Gastroesophageal sphincter (tissue), 3 donors: ENCODE results near the gene CIAO3.

Experiments used
- CTCF ChIP-seq, 4 experiments: fragments of 200-600 bp in 2 of 4; fragments of 450-650 bp in 2 of 4; sonication (generic) in 1 of 4; IDR thresholded peaks; one replicate each; pipeline ENCODE4 v1.5.1; 2017 to 2019; ENCODE audit warnings: antibody characterized with exemption in 4 of 4, mild to moderate bottlenecking in 2 of 4, moderate library complexity in 2 of 4
- POLR2A ChIP-seq, 2 donors: fragments of 450-650 bp; IDR thresholded peaks; one replicate each; pipeline ENCODE4 v1.6.1; 2017; ENCODE audit warnings: antibody characterized with exemption in 2 of 2, mild to moderate bottlenecking in 2 of 2, moderate library complexity in 1 of 2
- POLR2AphosphoS5 ChIP-seq: sonication (generic); formaldehyde crosslinking; IDR thresholded peaks from one replicate; pipeline ENCODE4 v1.6.1; 2017; ENCODE audit warnings: antibody characterized with exemption

- TF ChIP-seq CTCF (IDR thresholded peaks at IDR 0.05), result no peak
- no peak for TF ChIP-seq POLR2AphosphoS5
- no peak for TF ChIP-seq POLR2A (IDR thresholded peaks at IDR 0.05)
Measured at GRCh38 chr16:774086-775001, 33.5 kb upstream of the CIAO3 start.
